ENCODE data around the gene USH1C. TPM values are rescaled to one million over a fixed set of nuclear protein-coding genes. Genes with fewer than 3 reads are reported as not detected.

Gene USH1C
- total RNA-seq, 4 donors from 2014 or later, result 0.29 to 3.2 TPM; not detected in 2

DNA sequence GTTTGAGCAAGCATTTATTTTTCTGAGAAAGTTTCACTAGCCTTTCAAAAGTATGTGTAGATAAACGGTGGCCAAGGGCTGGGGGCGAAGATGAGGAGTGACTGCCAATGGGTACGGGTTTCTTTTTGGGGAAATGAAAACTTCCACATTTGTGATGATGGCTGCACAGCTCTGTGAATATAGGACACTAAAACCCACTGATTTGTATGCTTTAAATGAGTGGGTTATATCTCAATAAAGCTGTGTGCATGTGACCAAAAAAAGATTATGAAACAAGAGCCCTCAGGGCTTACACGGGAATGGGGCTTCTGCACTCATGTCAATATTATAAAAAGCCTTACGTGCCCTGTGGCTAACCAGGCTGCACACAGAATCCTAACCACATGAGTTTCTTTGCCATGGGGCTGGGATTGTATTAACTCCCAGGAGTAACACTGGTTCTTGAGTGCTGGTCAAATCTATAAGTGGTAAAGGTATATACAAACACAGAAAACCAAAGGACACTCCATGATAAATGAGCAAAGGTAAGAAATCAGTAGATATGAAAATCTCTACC lies 98.9 kb downstream of the USH1C start:
- WGBS, 2 donors, result 61 to 73% methylated on average over 5 of the region's 5 CpGs
- intact Hi-C loops (cut with DNase I; ENCODE audit: low total_unique reads), result no loop called here
- DNase-seq (ENCODE audit: low spot score in 2 of 2), result no peak
- no peak overlapping the region for H3K4me3 ChIP-seq (ENCODE audit: low read depth, poor library complexity, severe bottlenecking)
- no peak for TF ChIP-seq POLR2A (IDR thresholded peaks at IDR 0.05)
- TF ChIP-seq, protein P1, sequence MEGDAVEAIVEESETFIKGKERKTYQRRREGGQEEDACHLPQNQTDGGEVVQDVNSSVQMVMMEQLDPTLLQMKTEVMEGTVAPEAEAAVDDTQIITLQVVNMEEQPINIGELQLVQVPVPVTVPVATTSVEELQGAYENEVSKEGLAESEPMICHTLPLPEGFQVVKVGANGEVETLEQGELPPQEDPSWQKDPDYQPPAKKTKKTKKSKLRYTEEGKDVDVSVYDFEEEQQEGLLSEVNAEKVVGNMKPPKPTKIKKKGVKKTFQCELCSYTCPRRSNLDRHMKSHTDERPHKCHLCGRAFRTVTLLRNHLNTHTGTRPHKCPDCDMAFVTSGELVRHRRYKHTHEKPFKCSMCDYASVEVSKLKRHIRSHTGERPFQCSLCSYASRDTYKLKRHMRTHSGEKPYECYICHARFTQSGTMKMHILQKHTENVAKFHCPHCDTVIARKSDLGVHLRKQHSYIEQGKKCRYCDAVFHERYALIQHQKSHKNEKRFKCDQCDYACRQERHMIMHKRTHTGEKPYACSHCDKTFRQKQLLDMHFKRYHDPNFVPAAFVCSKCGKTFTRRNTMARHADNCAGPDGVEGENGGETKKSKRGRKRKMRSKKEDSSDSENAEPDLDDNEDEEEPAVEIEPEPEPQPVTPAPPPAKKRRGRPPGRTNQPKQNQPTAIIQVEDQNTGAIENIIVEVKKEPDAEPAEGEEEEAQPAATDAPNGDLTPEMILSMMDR (IDR thresholded peaks at IDR 0.05), result no peak

DNA sequence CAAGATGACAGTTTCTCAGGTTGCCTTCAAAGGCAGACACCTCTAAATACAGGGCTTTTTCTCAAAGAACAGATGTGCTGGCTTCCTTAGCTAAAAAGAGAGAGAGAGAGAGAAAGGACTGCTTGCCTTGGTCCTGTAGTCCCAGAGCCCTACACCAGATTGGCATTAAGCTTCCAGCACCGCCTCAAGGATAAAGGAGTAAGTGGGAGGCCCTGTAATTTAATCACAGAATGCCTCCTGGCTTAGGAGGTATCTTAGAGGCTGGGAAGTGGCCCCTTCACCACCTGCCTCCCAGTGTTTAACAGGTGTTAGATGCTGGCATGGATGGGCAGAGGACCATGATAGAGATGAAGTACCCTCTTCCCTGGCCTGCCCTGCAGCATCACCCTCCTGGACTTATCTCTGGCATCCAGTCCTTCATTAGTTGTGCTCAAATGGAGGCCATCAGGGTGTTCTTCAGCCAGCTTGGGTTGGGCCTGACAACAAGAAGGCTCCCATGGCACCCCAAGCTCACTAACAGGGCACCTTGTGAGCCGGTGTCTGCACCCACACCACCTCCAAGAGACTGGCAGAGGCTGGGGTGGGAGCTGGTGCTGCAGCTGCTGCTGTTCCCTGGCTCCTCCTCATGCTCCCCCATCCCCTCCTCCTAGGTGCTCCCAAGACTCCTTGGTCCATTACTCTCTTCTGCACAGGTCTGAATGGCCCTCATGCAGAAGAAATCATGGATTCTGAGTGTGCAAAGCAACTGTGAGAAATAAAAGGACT lies 100.1 kb downstream of the USH1C start:
- TF ChIP-seq, protein P1 (IDR thresholded peaks at IDR 0.05), result no peak
- TF ChIP-seq POLR2A (IDR thresholded peaks at IDR 0.05), result no peak
- WGBS, 2 donors, result 87 to 92% methylated on average over 2 of the region's 2 CpGs
- no peak overlapping the region for H3K4me3 ChIP-seq (ENCODE audit: low read depth, poor library complexity, severe bottlenecking)
- intact Hi-C loops (cut with DNase I; ENCODE audit: low total_unique reads), result no loop called here
- DNase-seq (ENCODE audit: low spot score in 2 of 2), result no peak

Other genes with a start within 250 kb of the USH1C start
- 1 to 10 TPM; 4.6 to 6.5 (median 5.3) TPM for gene NCR3LG1, start 192.6 kb downstream of the USH1C start, total RNA-seq
- 10 to 100 TPM in 1 of 4 donors, 1 to 10 TPM in 3; 2.0 to 20.5 (median 4.7) TPM for gene KCNJ11, start 155.8 kb downstream of the USH1C start, total RNA-seq
- under 1 TPM in 3 of 4 donors, not detected in 1; 0.11 to 0.34 (median 0.26) TPM for gene ABCC8, start 67.6 kb downstream of the USH1C start, total RNA-seq
- gene OTOG, start 2.8 kb upstream of the USH1C start, total RNA-seq, result not detected
- gene MYOD1, start 175.2 kb upstream of the USH1C start, total RNA-seq, result not detected
- under 1 TPM in 1 of 4 donors, not detected in 3; 0.06 TPM for gene KCNC1, start 190.4 kb upstream of the USH1C start, total RNA-seq